ENCODE data around the gene PAX7. TPM values are rescaled to one million over a fixed set of nuclear protein-coding genes. Genes with fewer than 3 reads are reported as not detected.
"Not testable (repeated sequence)": the region's sequence is repeated elsewhere in the genome, so short reads cannot be mapped to it uniquely, and the experiment has no call there.

Gene PAX7
- total RNA-seq, 1 experiment from 2014 or later = not detected

- peaks cover 6% of the 10 kb centered on the region for H3K36me3 Mint-ChIP-seq (ENCODE audit: insufficient read depth, unreplicated experiment)
- ChIA-PET CTCF (interaction anchor here (1.0 kb wide), 1 partner anchor 46 kb away, joined by 7 read pairs; no protein-coding TSS in a partner anchor), POLR2A (no interaction called here)
- H3K4me3 Mint-ChIP-seq (ENCODE audit: unreplicated experiment) = no peak overlapping the region
- no peaks in the 10 kb centered on the region for H3K9me3 Mint-ChIP-seq (ENCODE audit: unreplicated experiment)
- BruUV-seq (replicated peaks) = no TSS peak
- H3K4me1 Mint-ChIP-seq (ENCODE audit: insufficient read depth, unreplicated experiment) = no peaks in the 10 kb centered on the region
- H3K27me3 Mint-ChIP-seq (ENCODE audit: insufficient read depth, unreplicated experiment) = peaks cover 51% of the 10 kb centered on the region
- TF ChIP-seq, protein P1, sequence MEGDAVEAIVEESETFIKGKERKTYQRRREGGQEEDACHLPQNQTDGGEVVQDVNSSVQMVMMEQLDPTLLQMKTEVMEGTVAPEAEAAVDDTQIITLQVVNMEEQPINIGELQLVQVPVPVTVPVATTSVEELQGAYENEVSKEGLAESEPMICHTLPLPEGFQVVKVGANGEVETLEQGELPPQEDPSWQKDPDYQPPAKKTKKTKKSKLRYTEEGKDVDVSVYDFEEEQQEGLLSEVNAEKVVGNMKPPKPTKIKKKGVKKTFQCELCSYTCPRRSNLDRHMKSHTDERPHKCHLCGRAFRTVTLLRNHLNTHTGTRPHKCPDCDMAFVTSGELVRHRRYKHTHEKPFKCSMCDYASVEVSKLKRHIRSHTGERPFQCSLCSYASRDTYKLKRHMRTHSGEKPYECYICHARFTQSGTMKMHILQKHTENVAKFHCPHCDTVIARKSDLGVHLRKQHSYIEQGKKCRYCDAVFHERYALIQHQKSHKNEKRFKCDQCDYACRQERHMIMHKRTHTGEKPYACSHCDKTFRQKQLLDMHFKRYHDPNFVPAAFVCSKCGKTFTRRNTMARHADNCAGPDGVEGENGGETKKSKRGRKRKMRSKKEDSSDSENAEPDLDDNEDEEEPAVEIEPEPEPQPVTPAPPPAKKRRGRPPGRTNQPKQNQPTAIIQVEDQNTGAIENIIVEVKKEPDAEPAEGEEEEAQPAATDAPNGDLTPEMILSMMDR (IDR thresholded peaks at IDR 0.05; ENCODE audit: unreplicated experiment) = no peak
- DNase-seq (ENCODE audit: unreplicated experiment) = no peak
- no peak overlapping the region for H3K27ac Mint-ChIP-seq (ENCODE audit: low read depth, unreplicated experiment)
- intact Hi-C loops (cut with micrococcal nuclease) = no loop called here
Observed at GRCh38 chr1:18761948-18762840, 131.5 kb downstream of the PAX7 start.

DNA sequence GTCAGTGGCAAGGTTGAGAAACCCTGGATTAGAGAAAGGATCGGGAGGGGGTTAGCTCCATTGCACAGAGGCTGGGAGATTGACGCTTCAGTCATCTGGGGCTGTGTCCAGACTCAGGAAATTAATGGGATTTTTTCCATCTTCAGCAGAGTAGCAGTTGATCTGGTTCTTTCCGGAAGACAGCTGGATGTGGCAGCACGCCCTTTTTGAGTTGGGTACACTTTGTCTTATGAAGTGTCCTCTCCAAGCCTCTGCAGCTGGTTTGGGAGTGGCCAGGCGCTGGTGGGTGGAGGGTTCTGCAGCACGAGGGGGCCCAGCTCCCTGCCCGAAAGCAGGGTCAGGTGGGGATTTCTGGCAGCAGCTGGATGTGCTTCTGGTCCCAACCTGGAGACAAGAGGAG, 133.7 kb downstream of the PAX7 start:
- ChIA-PET CTCF (interaction anchor here (0.6 to 0.7 kb wide), 2 partner anchors 80 to 780 kb away, joined by 3 read pairs; no protein-coding TSS in a partner anchor), POLR2A (no interaction called here)
- no peak for DNase-seq (ENCODE audit: unreplicated experiment)
- no peaks in the 10 kb centered on the region for H3K9me3 Mint-ChIP-seq (ENCODE audit: unreplicated experiment)
- H3K27me3 Mint-ChIP-seq (ENCODE audit: insufficient read depth, unreplicated experiment) = peaks cover 55% of the 10 kb centered on the region
- BruUV-seq (replicated peaks) = no TSS peak
- H3K4me1 Mint-ChIP-seq (ENCODE audit: insufficient read depth, unreplicated experiment) = no peaks in the 10 kb centered on the region
- no peak overlapping the region for H3K27ac Mint-ChIP-seq (ENCODE audit: low read depth, unreplicated experiment)
- H3K36me3 Mint-ChIP-seq (ENCODE audit: insufficient read depth, unreplicated experiment) = peaks cover 6% of the 10 kb centered on the region
- intact Hi-C loops (cut with micrococcal nuclease) = no loop called here
- TF ChIP-seq, protein P1 (IDR thresholded peaks at IDR 0.05; ENCODE audit: unreplicated experiment) = no peak
- H3K4me3 Mint-ChIP-seq (ENCODE audit: unreplicated experiment) = no peak overlapping the region

DNA sequence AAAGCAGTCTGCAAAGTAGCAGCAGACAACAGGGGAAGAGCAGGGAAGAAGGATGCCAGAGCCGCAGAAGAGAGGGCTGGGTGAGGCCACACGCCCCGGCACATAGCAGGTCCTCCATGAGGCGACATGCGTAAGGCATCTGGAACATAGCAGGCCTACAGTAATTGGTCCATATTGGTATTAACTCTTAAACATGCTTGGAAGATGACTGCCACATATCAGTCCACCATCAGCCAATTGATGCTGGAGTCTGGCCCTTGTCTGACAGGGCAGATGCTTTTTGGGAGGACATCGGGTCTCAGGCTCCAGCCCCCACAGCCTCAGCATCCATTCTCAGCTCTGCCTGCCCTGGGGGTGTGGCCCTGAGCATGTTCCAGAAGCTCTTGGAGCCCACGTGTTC, 135.1 kb downstream of the PAX7 start:
- Mint-ChIP-seq H3K4me3 (ENCODE audit: unreplicated experiment) (no peak overlapping the region), H3K9me3 (ENCODE audit: unreplicated experiment) (no peaks in the 10 kb centered on the region), H3K36me3 (ENCODE audit: insufficient read depth, unreplicated experiment) (peaks cover 6% of the 10 kb centered on the region), H3K27me3 (ENCODE audit: insufficient read depth, unreplicated experiment) (peaks cover 63% of the 10 kb centered on the region), H3K27ac (ENCODE audit: low read depth, unreplicated experiment) (no peak overlapping the region), H3K4me1 (ENCODE audit: insufficient read depth, unreplicated experiment) (no peaks in the 10 kb centered on the region)
- TF ChIP-seq, protein P1 (IDR thresholded peaks at IDR 0.05; ENCODE audit: unreplicated experiment) = no peak
- CTCF ChIA-PET = interaction anchor here (0.8 kb wide), 1 partner anchor 72 kb away, joined by 3 read pairs; no protein-coding TSS in a partner anchor
- no TSS peak for BruUV-seq (replicated peaks)
- POLR2A ChIA-PET = no interaction called here
- DNase-seq (ENCODE audit: unreplicated experiment) = no peak
- intact Hi-C loops (cut with micrococcal nuclease) = no loop called here

DNA sequence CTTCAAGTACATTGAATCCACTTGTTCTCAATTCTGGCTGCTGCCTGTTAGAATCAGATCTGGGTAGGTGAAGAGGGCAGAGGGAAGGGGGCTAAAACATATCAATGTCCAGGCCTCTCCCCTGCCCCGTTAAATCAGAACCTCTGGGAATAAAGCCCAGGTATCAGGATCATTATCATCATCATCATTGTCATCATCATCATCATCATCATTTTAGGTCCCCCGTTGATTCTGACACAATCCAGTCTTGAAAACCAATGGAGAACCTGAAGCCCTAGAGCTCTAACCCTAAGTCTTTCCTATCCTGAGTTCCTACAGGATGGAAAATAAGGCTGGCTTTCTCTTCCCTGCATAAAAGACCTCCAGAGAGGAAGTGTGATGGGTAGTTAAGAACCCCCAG, 135.7 kb downstream of the PAX7 start:
- intact Hi-C loops (cut with micrococcal nuclease) = no loop called here
- H3K36me3 Mint-ChIP-seq (ENCODE audit: insufficient read depth, unreplicated experiment) = peaks cover 6% of the 10 kb centered on the region
- H3K4me1 Mint-ChIP-seq (ENCODE audit: insufficient read depth, unreplicated experiment) = no peaks in the 10 kb centered on the region
- no peak overlapping the region for H3K27ac Mint-ChIP-seq (ENCODE audit: low read depth, unreplicated experiment)
- no peak overlapping the region for H3K4me3 Mint-ChIP-seq (ENCODE audit: unreplicated experiment)
- no peaks in the 10 kb centered on the region for H3K9me3 Mint-ChIP-seq (ENCODE audit: unreplicated experiment)
- BruUV-seq (replicated peaks) = no TSS peak
- peaks cover 58% of the 10 kb centered on the region for H3K27me3 Mint-ChIP-seq (ENCODE audit: insufficient read depth, unreplicated experiment)
- POLR2A ChIA-PET = no interaction called here
- CTCF ChIA-PET = interaction anchor here (0.8 kb wide), 1 partner anchor 72 kb away, joined by 3 read pairs; no protein-coding TSS in a partner anchor
- TF ChIP-seq, protein P1 (IDR thresholded peaks at IDR 0.05; ENCODE audit: unreplicated experiment) = no peak
- no peak for DNase-seq (ENCODE audit: unreplicated experiment)

GRCh38 chr1:18767576-18767975, 136.9 kb downstream of the PAX7 start:
- H3K4me1 Mint-ChIP-seq (ENCODE audit: insufficient read depth, unreplicated experiment); POLR2A ChIA-PET; H3K9me3 Mint-ChIP-seq (ENCODE audit: unreplicated experiment); DNase-seq (ENCODE audit: unreplicated experiment); BruUV-seq (replicated peaks); CTCF ChIA-PET; intact Hi-C loops (cut with micrococcal nuclease); H3K36me3 Mint-ChIP-seq (ENCODE audit: insufficient read depth, unreplicated experiment); H3K27ac Mint-ChIP-seq (ENCODE audit: low read depth, unreplicated experiment); H3K4me3 Mint-ChIP-seq (ENCODE audit: unreplicated experiment): not testable (repeated sequence)
- peaks cover 53% of the 10 kb centered on the region for H3K27me3 Mint-ChIP-seq (ENCODE audit: insufficient read depth, unreplicated experiment)

All from MCF 10A (cell line).